Keratinocyte (primary cell): Measurements from ENCODE around the gene DISC1. TPM values are rescaled to one million over a fixed set of nuclear protein-coding genes. Genes with fewer than 3 reads are reported as not detected.

Experiments
- DNase-seq: peaks from one replicate; pipeline ENCODE4 v3.0.0-alpha.2; 2011; ENCODE audit warnings: low read depth, missing footprints, low spot score
- FAIRE-seq: peaks from 2 replicates; lab custom pipeline; 2011; peaks lifted over from hg19 to GRCh38; lab: Jason Lieb, UNC
- H2AFZ ChIP-seq: 2 replicates; pipeline ENCODE4 v1.6.0; 2012; ENCODE audit warnings: low read length, control low read depth, inconsistent platforms; ENCODE audit not compliant: control insufficient read depth
- H3K27ac ChIP-seq: 2 replicates; pipeline ENCODE4 v1.5.1; 2011; ENCODE audit warnings: low read length; ENCODE audit not compliant: control insufficient read depth, insufficient read depth
- H3K27me3 ChIP-seq: 3 replicates; pipeline ENCODE4 v1.6.0; 2011; ENCODE audit warnings: low read length; ENCODE audit not compliant: control insufficient read depth, insufficient read depth; ENCODE audit errors: extremely low read depth
- H3K36me3 ChIP-seq, 2 experiments: 2 replicates in 1 of 2; 3 replicates in 1 of 2; pipeline ENCODE4 v1.5.1; 2011; ENCODE audit warnings: low read length in 2 of 2, mild to moderate bottlenecking in 1 of 2; ENCODE audit not compliant: control insufficient read depth in 2 of 2, insufficient read depth in 2 of 2; ENCODE audit errors: extremely low read depth in 1 of 2
- H3K4me1 ChIP-seq: 3 replicates; pipeline ENCODE4 v1.5.1; 2011; ENCODE audit warnings: low read length; ENCODE audit not compliant: control insufficient read depth, insufficient read depth; ENCODE audit errors: extremely low read depth
- H3K4me2 ChIP-seq: 3 replicates; pipeline ENCODE4 v1.6.0; 2011; ENCODE audit warnings: low read depth, low read length; ENCODE audit not compliant: control insufficient read depth, insufficient read depth; ENCODE audit errors: extremely low read depth
- H3K4me3 ChIP-seq, 3 experiments: fragments of 200-600 bp in 1 of 3; sonication (generic) in 1 of 3; 2 replicates in 2 of 3; 3 replicates in 1 of 3; pipeline ENCODE4 v1.5.1; 2011 to 2016; ENCODE audit warnings: low read length in 3 of 3, mild to moderate bottlenecking in 3 of 3, control low read depth in 2 of 3, inconsistent platforms in 1 of 3, low read depth in 1 of 3, mixed read lengths in 1 of 3, mixed run types in 1 of 3, moderate library complexity in 1 of 3; ENCODE audit not compliant: control insufficient read depth in 2 of 3, insufficient read depth in 2 of 3; ENCODE audit errors: extremely low read depth in 1 of 3
- H3K79me2 ChIP-seq: 2 replicates; pipeline ENCODE4 v1.6.0; 2012; ENCODE audit warnings: low read length; ENCODE audit not compliant: control insufficient read depth, insufficient read depth
- H3K9ac ChIP-seq: 3 replicates; pipeline ENCODE4 v1.6.0; 2011; ENCODE audit warnings: low read length; ENCODE audit not compliant: control insufficient read depth, insufficient read depth; ENCODE audit errors: extremely low read depth
- H3K9me1 ChIP-seq: 3 replicates; pipeline ENCODE4 v1.6.0; 2011; ENCODE audit warnings: low read length; ENCODE audit not compliant: control insufficient read depth, insufficient read depth; ENCODE audit errors: extremely low read depth
- H3K9me3 ChIP-seq: 2 replicates; pipeline ENCODE4 v1.5.1; 2012; ENCODE audit warnings: low read depth, low read length; ENCODE audit not compliant: control insufficient read depth
- H4K20me1 ChIP-seq: 3 replicates; pipeline ENCODE4 v1.6.0; 2011; ENCODE audit warnings: low read length; ENCODE audit not compliant: control insufficient read depth, insufficient read depth; ENCODE audit errors: extremely low read depth
- CTCF ChIP-seq, 3 experiments: IDR thresholded peaks in 1 of 3; conservative IDR thresholded peaks in 1 of 3; optimal IDR thresholded peaks in 1 of 3; 2 replicates in 2 of 3; 3 replicates in 1 of 3; pipeline versions ENCODE3 to v1.5.1; 2011; ENCODE audit warnings: low read length in 3 of 3, mild to moderate bottlenecking in 3 of 3, moderate library complexity in 2 of 3, control low read depth in 1 of 3, inconsistent platforms in 1 of 3; ENCODE audit not compliant: insufficient read depth in 2 of 3; ENCODE audit errors: extremely low read depth in 1 of 3
- EZH2 ChIP-seq: IDR thresholded peaks from one replicate; pipeline ENCODE4 v1.6.1; 2012; ENCODE audit warnings: inconsistent platforms, mild to moderate bottlenecking, low read length, moderate library complexity
- dilution Hi-C: fragments of 300-500 bp; cut with MboI; formaldehyde crosslinking; loops from one replicate; pipeline ENCODE4 v1.7.0; 2020; ENCODE audit warnings: low sequenced_read_pairs; ENCODE audit not compliant: extremely low pct_ligation_motif_present
- polyA plus RNA-seq, 5 experiments: library from polyadenylated mRNA; depleted of rRNA in 3 of 5; stranded (reverse) in 3 of 5; stranded (forward) in 1 of 5; unstranded in 1 of 5; fragments of >200 nt; gene quantifications; 1 replicate in 1 of 5; 2 replicates in 3 of 5; 3 replicates in 1 of 5; pipeline versions ENCODE4 v1.2.1 to v1.2.3, GENCODE V29; 2011 to 2012; ENCODE audit warnings: missing spikeins in 2 of 5, low read depth in 1 of 5, low replicate concordance in 1 of 5

DISC1 gene
- polyA plus RNA-seq, 1 donor (not counting 4 experiments of a cell fraction or from before 2014, with no cell fraction given), result 0.47 TPM

- DNase-seq, result no peak
- Histone ChIP-seq H2AFZ (no peak overlapping the region), H3K79me2 (no peaks in the 10 kb centered on the region), H3K36me3 (no peaks in the 10 kb centered on the region), H3K9ac (no peak overlapping the region), H3K4me3 (no peak overlapping the region), H3K27me3 (no peaks in the 10 kb centered on the region), H3K4me1 (no peaks in the 10 kb centered on the region), H3K27ac (no peak overlapping the region), H4K20me1 (no peaks in the 10 kb centered on the region), H3K9me1 (no peaks in the 10 kb centered on the region), H3K4me2 (no peak overlapping the region), H3K9me3 (no peaks in the 10 kb centered on the region)
- TF ChIP-seq CTCF (optimal IDR thresholded peaks at IDR 0.05 in 1 of 3, IDR thresholded peaks at IDR 0.05 in 1 of 3, conservative IDR thresholded peaks at IDR 0.05 in 1 of 3; ENCODE audit: extremely low read depth in 1 of 3, insufficient read depth in 2 of 3, low read length in 3 of 3) (no peak), EZH2 (no peak)
- FAIRE-seq, result no peak
- dilution Hi-C loops, result no loop called here
Measured at GRCh38 chr1:231736464-231736863, 109.9 kb downstream of the DISC1 start.

GRCh38 chr1:231738554-231738953 is 112.0 kb downstream of the DISC1 start:
- FAIRE-seq, result no peak
- no peak for DNase-seq

More at GRCh38 chr1:231738554-231738953, 112.0 kb downstream of the DISC1 start:
- no peaks in the 10 kb centered on the region for H3K79me2 ChIP-seq
- no peaks in the 10 kb centered on the region for H3K27me3 ChIP-seq
- no peaks in the 10 kb centered on the region for H3K36me3 ChIP-seq
- no peak overlapping the region for H2AFZ ChIP-seq
- dilution Hi-C loops, result no loop called here
- no peaks in the 10 kb centered on the region for H3K9me1 ChIP-seq
- no peak overlapping the region for H3K4me2 ChIP-seq
- no peaks in the 10 kb centered on the region for H3K4me1 ChIP-seq
- H3K27ac ChIP-seq, result no peak overlapping the region
- H3K9ac ChIP-seq, result no peak overlapping the region
- TF ChIP-seq CTCF (optimal IDR thresholded peaks at IDR 0.05 in 1 of 3, IDR thresholded peaks at IDR 0.05 in 1 of 3, conservative IDR thresholded peaks at IDR 0.05 in 1 of 3; ENCODE audit: extremely low read depth in 1 of 3, insufficient read depth in 2 of 3, low read length in 3 of 3) (no peak), EZH2 (no peak)
- H3K9me3 ChIP-seq, result no peaks in the 10 kb centered on the region
- no peaks in the 10 kb centered on the region for H4K20me1 ChIP-seq
- no peak overlapping the region for H3K4me3 ChIP-seq
